OCI-LY3 (cell line): Measurements from ENCODE around the gene THAP11.

Source experiments
- H2AFZ ChIP-seq: fragments of 200-600, 300-600 bp; shearing (Covaris generic); 2 replicates; pipeline ENCODE4 v1.6.0; 2014; ENCODE audit warnings: antibody characterized with exemption, low read depth, low read length
- H3K27ac ChIP-seq: fragments of 200-600, 300-600 bp; sonication (generic); 2 replicates; pipeline ENCODE4 v1.5.1; 2014; ENCODE audit warnings: mild to moderate bottlenecking, low read length, moderate library complexity, mixed read lengths
- H3K27me3 ChIP-seq: fragments of 200-600, 300-600 bp; sonication (generic); 2 replicates; pipeline ENCODE4 v1.6.1; 2014; ENCODE audit warnings: low read depth, low read length, mixed read lengths
- H3K36me3 ChIP-seq: fragments of 200-600, 300-600 bp; sonication (generic); replicated peaks from 2 replicates; pipeline ENCODE3; 2014; ENCODE audit warnings: low read depth, low read length, mixed read lengths
- H3K4me1 ChIP-seq: fragments of 300-600, 200-600 bp; sonication (generic); 2 replicates; pipeline ENCODE4 v1.6.1; 2014; ENCODE audit warnings: low read length, mixed read lengths
- H3K4me2 ChIP-seq: fragments of 200-600, 300-600 bp; sonication (generic); 2 replicates; pipeline ENCODE4 v1.6.1; 2014; ENCODE audit warnings: low read length, mixed read lengths
- H3K4me3 ChIP-seq: fragments of 300-600, 200-600 bp; sonication (generic); 2 replicates; pipeline ENCODE4 v1.5.1; 2014; ENCODE audit warnings: antibody characterized with exemption, mild to moderate bottlenecking, low read length, moderate library complexity
- H3K79me2 ChIP-seq: fragments of 300-600, 200-600 bp; shearing (Covaris generic); 2 replicates; pipeline ENCODE4 v1.6.1; 2014; ENCODE audit warnings: mild to moderate bottlenecking, low read length, mixed read lengths
- H3K9ac ChIP-seq: fragments of 300-600, 200-600 bp; shearing (Covaris generic); 2 replicates; pipeline ENCODE4 v1.6.0; 2014; ENCODE audit warnings: mild to moderate bottlenecking, low read length, moderate library complexity
- H3K9me3 ChIP-seq: fragments of 200-600, 300-600 bp; shearing (Covaris generic); 2 replicates; pipeline ENCODE4 v1.6.1; 2014; ENCODE audit warnings: low read length, mixed read lengths; ENCODE audit not compliant: insufficient read depth
- H4K20me1 ChIP-seq: fragments of 200-600, 300-600 bp; sonication (generic); 2 replicates; pipeline ENCODE4 v1.6.1; 2016; ENCODE audit warnings: low read length, mixed read lengths; ENCODE audit not compliant: insufficient read depth
- CTCF ChIP-seq: fragments of 200-600, 300-600 bp; sonication (generic); IDR thresholded peaks from 2 replicates; pipeline ENCODE4 v1.5.1; 2014; ENCODE audit warnings: antibody characterized with exemption, low read length, low read depth
- EZH2phosphoT487 ChIP-seq: fragments of 200-600 bp; shearing (Covaris generic); IDR thresholded peaks from 2 replicates; pipeline ENCODE4 v1.6.1; 2018; ENCODE audit warnings: antibody characterized with exemption, mixed run types, low read depth

Gene THAP11

DNA sequence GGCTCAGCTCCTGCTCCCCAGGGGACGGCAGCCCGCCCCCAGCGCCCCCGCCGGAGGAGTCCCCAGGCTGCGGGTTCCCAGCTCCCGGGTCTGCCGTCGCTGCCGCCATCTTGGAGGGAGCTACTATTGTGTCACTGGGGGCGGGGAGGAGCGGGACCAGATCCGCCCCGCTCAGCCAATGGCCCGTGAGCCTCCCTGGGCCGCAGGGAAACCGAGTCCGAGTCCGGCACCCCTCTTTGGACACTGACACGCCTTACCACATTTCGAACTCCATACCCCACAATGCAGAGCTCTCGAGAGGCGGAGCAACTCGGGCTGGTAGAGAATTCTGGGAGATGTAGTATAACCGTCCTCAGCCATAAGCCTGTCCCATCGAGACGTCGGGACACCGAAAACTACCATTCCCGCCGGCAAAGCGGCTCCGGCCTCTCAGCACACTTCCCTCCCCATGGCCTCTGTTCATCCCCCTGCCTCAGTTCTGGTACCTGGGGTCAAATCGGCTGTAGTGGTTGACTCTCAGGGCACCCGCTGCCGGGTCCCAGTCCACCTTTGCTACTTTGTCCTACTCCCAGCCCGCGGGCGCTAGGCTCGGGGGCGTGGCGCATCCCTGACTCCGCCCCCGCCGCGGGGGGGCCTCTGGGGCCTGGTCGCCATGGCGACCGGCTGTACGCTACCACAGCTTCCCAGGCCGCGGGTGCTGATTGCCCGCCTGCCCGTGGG lies 35.5 kb upstream of the THAP11 start, which contains the start of the genes RANBP10 and TSNAXIP1:
Gene RANBP10 (minus strand): TSS at position 133 of the 720 bp plus-strand sequence. CDS start 24 bp downstream, at position 109.
Gene TSNAXIP1 (plus strand): TSS at position 462 of the 720 bp plus-strand sequence. CDS start 261 bp downstream, outside the sequence.
- peaks cover 6% of the 10 kb centered on the region; the same call in 1 of the 2 replicates for H4K20me1 ChIP-seq
- H3K4me3 ChIP-seq = peak within 1 kb of the TSS; percentile 90
- peak within 1 kb of the TSS; percentile 95 for H3K9ac ChIP-seq
- H3K36me3 ChIP-seq = peaks cover 14% of the 10 kb centered on the region
- no peaks in the 10 kb centered on the region for H3K27me3 ChIP-seq
- no peaks in the 10 kb centered on the region for H3K9me3 ChIP-seq
- no peak for TF ChIP-seq CTCF
- TF ChIP-seq EZH2phosphoT487 = no peak
- H3K79me2 ChIP-seq = peaks cover 38% of the 10 kb centered on the region
- H2AFZ ChIP-seq = peak within 1 kb of the TSS; percentile 90
- peaks cover 37% of the 10 kb centered on the region for H3K4me1 ChIP-seq
- peak within 1 kb of the TSS; percentile 89 for H3K4me2 ChIP-seq
- peak within 1 kb of the TSS; percentile 45 for H3K27ac ChIP-seq

DNA sequence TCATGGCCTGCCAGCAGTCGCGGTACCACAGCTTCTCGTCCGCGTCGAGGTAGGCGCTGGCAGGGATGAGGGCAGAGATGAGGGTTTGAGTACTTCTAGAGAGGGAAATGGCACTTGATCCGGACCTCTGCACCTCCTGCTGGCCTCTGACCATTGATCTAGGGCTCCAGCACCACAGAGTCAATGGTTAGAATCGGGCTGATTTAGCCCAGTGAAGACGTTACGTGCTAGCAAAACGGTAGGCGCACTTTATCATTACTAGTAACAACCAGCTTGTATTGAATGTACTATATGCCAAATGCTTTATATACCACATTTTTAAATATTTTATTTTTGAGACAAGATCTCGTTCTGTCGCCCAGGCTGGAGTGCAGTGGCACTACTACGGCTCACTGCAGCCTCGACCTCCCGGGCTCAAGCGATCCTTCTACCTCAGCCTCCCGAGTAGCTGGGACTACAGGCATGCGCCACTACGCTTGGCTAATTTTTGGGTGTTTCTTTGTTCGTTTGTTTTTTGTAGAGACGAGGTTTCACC lies 34.9 kb upstream of the THAP11 start:
- H3K36me3 ChIP-seq = peaks cover 13% of the 10 kb centered on the region
- peak overlapping the region; percentile 65 for H3K9ac ChIP-seq
- H4K20me1 ChIP-seq = no peaks in the 10 kb centered on the region
- H3K79me2 ChIP-seq = peaks cover 33% of the 10 kb centered on the region
- no peaks in the 10 kb centered on the region for H3K27me3 ChIP-seq
- H3K9me3 ChIP-seq = no peaks in the 10 kb centered on the region
- TF ChIP-seq EZH2phosphoT487 = no peak
- TF ChIP-seq CTCF = peak; percentile 13; the same call in 1 of the 2 replicates
- H3K4me2 ChIP-seq = peak overlapping the region; percentile 80
- peaks cover 30% of the 10 kb centered on the region for H3K4me1 ChIP-seq
- H3K27ac ChIP-seq = no peak overlapping the region
- peak overlapping the region; percentile 90; the same call in 1 of the 2 replicates for H2AFZ ChIP-seq
- peak overlapping the region; percentile 90 for H3K4me3 ChIP-seq

DNA sequence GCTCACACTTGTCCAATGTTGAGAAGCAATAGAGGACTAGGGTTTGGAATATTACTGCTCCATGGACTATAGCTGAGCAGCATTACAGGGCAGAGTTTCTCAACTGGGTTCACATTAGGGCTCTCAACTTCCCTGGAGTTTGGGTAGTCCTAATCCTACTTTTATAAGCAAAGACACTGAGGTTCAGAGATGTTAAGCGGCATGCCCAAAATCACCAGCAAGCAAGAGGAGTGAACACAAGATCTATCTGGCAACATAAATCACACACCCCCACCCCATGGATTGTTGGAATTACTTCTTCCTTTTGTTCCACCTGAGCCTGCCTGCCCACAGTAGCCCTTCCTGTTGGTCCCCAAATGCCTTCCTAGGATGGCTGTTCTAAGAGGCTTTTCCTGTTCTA lies 30.2 kb upstream of the THAP11 start:
- H3K9ac ChIP-seq = no peak overlapping the region
- no peaks in the 10 kb centered on the region for H3K9me3 ChIP-seq
- H3K4me3 ChIP-seq = no peak overlapping the region
- H3K36me3 ChIP-seq = no peaks in the 10 kb centered on the region
- H3K4me2 ChIP-seq = no peak overlapping the region
- no peaks in the 10 kb centered on the region for H3K79me2 ChIP-seq
- TF ChIP-seq EZH2phosphoT487 (no peak), CTCF (no peak)
- H4K20me1 ChIP-seq = no peaks in the 10 kb centered on the region
- H3K4me1 ChIP-seq = peaks cover 4% of the 10 kb centered on the region
- no peaks in the 10 kb centered on the region for H3K27me3 ChIP-seq
- no peak overlapping the region for H3K27ac ChIP-seq
- no peak overlapping the region for H2AFZ ChIP-seq

- H3K9ac ChIP-seq = no peak overlapping the region
- H3K36me3 ChIP-seq = no peaks in the 10 kb centered on the region
- H3K79me2 ChIP-seq = no peaks in the 10 kb centered on the region
- no peaks in the 10 kb centered on the region for H3K27me3 ChIP-seq
- no peak overlapping the region for H3K27ac ChIP-seq
- H3K4me2 ChIP-seq = no peak overlapping the region
- no peaks in the 10 kb centered on the region for H4K20me1 ChIP-seq
- H3K4me1 ChIP-seq = peaks cover 4% of the 10 kb centered on the region
- no peaks in the 10 kb centered on the region for H3K9me3 ChIP-seq
- TF ChIP-seq CTCF (no peak), EZH2phosphoT487 (no peak)
- no peak overlapping the region for H2AFZ ChIP-seq
- no peak overlapping the region for H3K4me3 ChIP-seq
These were observed 27.6 kb upstream of the THAP11 start for GRCh38 chr16:67814567-67814966.
